ENCODE data around the gene TRIM56. TPM values are rescaled to one million over a fixed set of nuclear protein-coding genes. Genes with fewer than 3 reads are reported as not detected.
A peak's percentile ranks its signal among the peaks of the same experiment; 100 is the strongest.

Gene TRIM56
- total RNA-seq, 4 donors from 2014 or later, result 9.7 to 73.0 (median 26.3) TPM

GRCh38 chr7:101133621-101134398 is 48.5 kb downstream of the TRIM56 start:
- H3K9me3 ChIP-seq, result no peaks in the 10 kb centered on the region
- intact Hi-C loops (cut with DNase I; ENCODE audit: low total_unique reads), result no loop called here
- no peak for DNase-seq
- H3K27ac ChIP-seq, result no peak overlapping the region
- no peaks in the 10 kb centered on the region for H3K4me1 ChIP-seq
- no peaks in the 10 kb centered on the region for H3K36me3 ChIP-seq
- H3K4me3 ChIP-seq, result no peak overlapping the region
- TF ChIP-seq POLR2A (IDR thresholded peaks at IDR 0.05), result no peak
- TF ChIP-seq CTCF (IDR thresholded peaks at IDR 0.05), result no peak
- H3K27me3 ChIP-seq, result no peaks in the 10 kb centered on the region

- Histone ChIP-seq H3K4me1 (no peaks in the 10 kb centered on the region), H3K36me3 (no peaks in the 10 kb centered on the region), H3K9me3 (no peaks in the 10 kb centered on the region), H3K27me3 (no peaks in the 10 kb centered on the region), H3K4me3 (no peak overlapping the region), H3K27ac (no peak overlapping the region)
- DNase-seq, result no peak
- TF ChIP-seq CTCF (IDR thresholded peaks at IDR 0.05) (no peak), POLR2A (IDR thresholded peaks at IDR 0.05) (no peak)
- intact Hi-C loops (cut with DNase I; ENCODE audit: low total_unique reads), result no loop called here
Measured at GRCh38 chr7:101134399-101134980, 49.2 kb downstream of the TRIM56 start.

GRCh38 chr7:101137651-101138212 is 52.5 kb downstream of the TRIM56 start:
- Histone ChIP-seq H3K36me3 (no peaks in the 10 kb centered on the region), H3K4me1 (no peaks in the 10 kb centered on the region), H3K4me3 (no peak overlapping the region), H3K27ac (peak overlapping the region; percentile 58 to 84), H3K9me3 (no peaks in the 10 kb centered on the region), H3K27me3 (no peaks in the 10 kb centered on the region)
- intact Hi-C loops (cut with DNase I; ENCODE audit: low total_unique reads), result loop anchor here (5.0 kb wide), 1 partner anchor 40 kb away; no protein-coding TSS in a partner anchor
- TF ChIP-seq POLR2A (IDR thresholded peaks at IDR 0.05), result no peak
- TF ChIP-seq CTCF (IDR thresholded peaks at IDR 0.05), result no peak
- no peak for DNase-seq

GRCh38 chr7:101138213-101138870 is 53.1 kb downstream of the TRIM56 start:
- TF ChIP-seq POLR2A (IDR thresholded peaks at IDR 0.05), result peak in 1 of 2 donors; percentile 39
- TF ChIP-seq CTCF (IDR thresholded peaks at IDR 0.05), result peak; percentile 69 to 90 (median 82)
- Histone ChIP-seq H3K36me3 (no peaks in the 10 kb centered on the region), H3K4me1 (no peaks in the 10 kb centered on the region), H3K27me3 (no peaks in the 10 kb centered on the region), H3K9me3 (no peaks in the 10 kb centered on the region), H3K4me3 (no peak overlapping the region), H3K27ac (peak overlapping the region; percentile 58 to 84)
- intact Hi-C loops (cut with DNase I; ENCODE audit: low total_unique reads), result loop anchor here (5.0 kb wide), 1 partner anchor 41 kb away; no protein-coding TSS in a partner anchor
- peak; percentile 86 to 96 for DNase-seq

Measured in uterus (tissue), 4 donors.